ENCODE measurements around the gene APOBEC3C. TPM values are rescaled to one million over a fixed set of nuclear protein-coding genes. Genes with fewer than 3 reads are reported as not detected.
A peak's percentile ranks its signal among the peaks of the same experiment; 100 is the strongest.
"Not testable (repeated sequence)": the region's sequence is repeated elsewhere in the genome, so short reads cannot be mapped to it uniquely, and the experiment has no call there.

APOBEC3C gene
- total and polyA plus RNA-seq, 8 donors, result 1.2 to 15.4 (median 7.7) TPM

DNA sequence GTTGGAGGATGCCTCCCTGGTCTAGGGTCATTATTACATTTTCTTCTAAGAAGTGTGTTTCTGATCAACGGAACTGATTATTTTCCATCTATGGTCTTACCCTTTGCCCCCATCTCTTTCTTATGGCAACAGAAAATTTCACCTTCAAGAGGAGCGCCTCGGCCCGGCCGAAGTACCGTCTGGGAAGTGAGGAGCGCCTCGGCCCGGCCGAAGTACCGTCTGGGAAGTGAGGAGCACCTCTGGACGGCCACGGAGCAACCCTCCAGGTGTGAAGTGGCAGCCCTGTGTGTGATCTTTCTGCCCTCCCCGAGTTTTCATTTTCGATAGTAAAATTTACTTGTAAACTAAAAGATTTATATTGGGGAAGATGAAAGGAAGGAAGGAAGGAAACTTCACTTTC lies 3.1 kb upstream of the APOBEC3C start:
- 83 to 85% (median 83%) methylated on average over 15 of the region's 15 CpGs for WGBS, 5 donors
- DNase-seq, result no peak
- TF ChIP-seq, protein P1, sequence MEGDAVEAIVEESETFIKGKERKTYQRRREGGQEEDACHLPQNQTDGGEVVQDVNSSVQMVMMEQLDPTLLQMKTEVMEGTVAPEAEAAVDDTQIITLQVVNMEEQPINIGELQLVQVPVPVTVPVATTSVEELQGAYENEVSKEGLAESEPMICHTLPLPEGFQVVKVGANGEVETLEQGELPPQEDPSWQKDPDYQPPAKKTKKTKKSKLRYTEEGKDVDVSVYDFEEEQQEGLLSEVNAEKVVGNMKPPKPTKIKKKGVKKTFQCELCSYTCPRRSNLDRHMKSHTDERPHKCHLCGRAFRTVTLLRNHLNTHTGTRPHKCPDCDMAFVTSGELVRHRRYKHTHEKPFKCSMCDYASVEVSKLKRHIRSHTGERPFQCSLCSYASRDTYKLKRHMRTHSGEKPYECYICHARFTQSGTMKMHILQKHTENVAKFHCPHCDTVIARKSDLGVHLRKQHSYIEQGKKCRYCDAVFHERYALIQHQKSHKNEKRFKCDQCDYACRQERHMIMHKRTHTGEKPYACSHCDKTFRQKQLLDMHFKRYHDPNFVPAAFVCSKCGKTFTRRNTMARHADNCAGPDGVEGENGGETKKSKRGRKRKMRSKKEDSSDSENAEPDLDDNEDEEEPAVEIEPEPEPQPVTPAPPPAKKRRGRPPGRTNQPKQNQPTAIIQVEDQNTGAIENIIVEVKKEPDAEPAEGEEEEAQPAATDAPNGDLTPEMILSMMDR (IDR thresholded peaks at IDR 0.05), result no peak
- TF ChIP-seq EP300 (IDR thresholded peaks at IDR 0.05) (no peak), POLR2A (IDR thresholded peaks at IDR 0.05) (no peak), POLR2AphosphoS5 (IDR thresholded peaks at IDR 0.05) (no peak)
- H3K36me3 ChIP-seq, result no peaks in the 10 kb centered on the region
- H3K9me3 ChIP-seq, result no peaks in the 10 kb centered on the region
- H3K4me1 ChIP-seq, result peaks cover 13 to 27% (median 19%) of the 10 kb centered on the region in 4 donors
- H3K4me3 ChIP-seq, result no peak overlapping the region
- intact Hi-C loops (cut with DNase I; ENCODE audit: low total_unique reads), result loop anchor here (10.0 kb wide), 1 partner anchor 114 kb away; no protein-coding TSS in a partner anchor
- no peak overlapping the region for H3K27ac ChIP-seq
- no peaks in the 10 kb centered on the region for H3K27me3 ChIP-seq

GRCh38 chr22:39012533-39013511 lies 1.2 kb upstream of the APOBEC3C start:
- peaks cover 0 to 2% (median under 1%) of the 10 kb centered on the region in 4 donors for H3K36me3 ChIP-seq
- 86 to 90% (median 88%) methylated on average over 29 of the region's 29 CpGs for WGBS, 5 donors
- peak overlapping the region in 2 of 5 donors; percentile 83 to 87 for H3K27ac ChIP-seq
- peaks cover 13 to 27% (median 19%) of the 10 kb centered on the region in 4 donors for H3K4me1 ChIP-seq
- H3K9me3 ChIP-seq, result no peaks in the 10 kb centered on the region
- H3K27me3 ChIP-seq, result no peaks in the 10 kb centered on the region
- TF ChIP-seq, protein P1 (IDR thresholded peaks at IDR 0.05), result no peak
- TF ChIP-seq POLR2A (IDR thresholded peaks at IDR 0.05) (no peak), EP300 (IDR thresholded peaks at IDR 0.05) (no peak), POLR2AphosphoS5 (IDR thresholded peaks at IDR 0.05) (no peak)
- DNase-seq, result no peak
- intact Hi-C loops (cut with DNase I; ENCODE audit: low total_unique reads), result loop anchor here (10.0 kb wide), 1 partner anchor 112 kb away; no protein-coding TSS in a partner anchor
- H3K4me3 ChIP-seq, result peak overlapping the region in 1 of 4 donors; percentile 60

- Histone ChIP-seq H3K27ac (peak overlapping the region in 4 of 5 donors; percentile 83 to 88 (median 86)), H3K4me3 (peak overlapping the region; percentile 45 to 60 (median 51)), H3K4me1 (peaks cover 13 to 27% (median 19%) of the 10 kb centered on the region in 4 donors)
- 75 to 86% (median 82%) methylated on average over 6 of the region's 6 CpGs for WGBS, 5 donors
- not testable (repeated sequence) for H3K9me3 ChIP-seq, H3K27me3 ChIP-seq, DNase-seq, H3K36me3 ChIP-seq
- intact Hi-C loops (cut with DNase I; ENCODE audit: low total_unique reads), result loop anchor here (10.0 kb wide), 1 partner anchor 111 kb away; no protein-coding TSS in a partner anchor
Measured at GRCh38 chr22:39013561-39013941, 506 bp upstream of the APOBEC3C start.

DNA sequence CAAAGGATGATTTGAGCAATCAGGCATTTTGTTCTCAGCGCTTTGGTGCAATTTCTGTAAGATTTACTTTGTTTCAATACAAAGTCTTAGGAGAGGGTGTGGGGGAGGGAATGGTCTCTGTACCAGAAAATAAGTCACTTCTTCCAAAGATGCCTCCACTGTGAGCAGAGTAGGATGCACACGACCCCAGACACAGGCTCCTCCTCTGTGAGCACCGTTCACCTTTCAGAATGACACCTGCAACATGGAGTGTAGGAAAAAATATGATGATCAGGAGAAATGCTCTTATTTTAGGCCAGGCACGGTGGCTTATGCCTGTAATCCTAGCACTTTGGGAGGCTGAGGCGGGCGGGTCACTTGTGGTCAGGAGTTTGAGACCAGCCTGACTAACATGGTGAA lies 665 bp downstream of the APOBEC3C start:
- not testable (repeated sequence) for DNase-seq, H3K9me3 ChIP-seq, H3K27me3 ChIP-seq
- 35 to 40% (median 36%) methylated on average over 6 of the region's 6 CpGs for WGBS, 5 donors
- Histone ChIP-seq H3K4me1 (peaks cover 13 to 27% (median 19%) of the 10 kb centered on the region in 4 donors), H3K36me3 (peaks cover 0 to 12% (median 7%) of the 10 kb centered on the region in 4 donors), H3K4me3 (peak overlapping the region; percentile 45 to 60 (median 51)), H3K27ac (peak overlapping the region; percentile 74 to 88 (median 84))
- intact Hi-C loops (cut with DNase I; ENCODE audit: low total_unique reads), result loop anchor here (10.0 kb wide), 1 partner anchor 110 kb away; no protein-coding TSS in a partner anchor

- H3K4me1 ChIP-seq, result peaks cover 16 to 38% (median 28%) of the 10 kb centered on the region in 4 donors
- no peak for TF ChIP-seq EP300 (IDR thresholded peaks at IDR 0.05)
- TF ChIP-seq, protein P1 (IDR thresholded peaks at IDR 0.05), result no peak
- no peak for TF ChIP-seq POLR2AphosphoS5 (IDR thresholded peaks at IDR 0.05)
- no peak for TF ChIP-seq POLR2A (IDR thresholded peaks at IDR 0.05)
- DNase-seq, result no peak
- H3K36me3 ChIP-seq, result peaks cover 0 to 12% (median 7%) of the 10 kb centered on the region in 4 donors
- 96 to 99% (median 98%) methylated on average over 13 of the region's 13 CpGs for WGBS, 5 donors
- intact Hi-C loops (cut with DNase I; ENCODE audit: low total_unique reads), result loop anchor here (10.0 kb wide), 1 partner anchor 108 kb away; no protein-coding TSS in a partner anchor
- no peaks in the 10 kb centered on the region for H3K9me3 ChIP-seq
- no peaks in the 10 kb centered on the region for H3K27me3 ChIP-seq
- no peak overlapping the region for H3K4me3 ChIP-seq
- no peak overlapping the region for H3K27ac ChIP-seq
Measured at GRCh38 chr22:39016592-39016991, 2.5 kb downstream of the APOBEC3C start.

All from stomach (tissue), 9 donors.